KOPT-K1 (cell line): ENCODE results near the gene NR3C1.
"Not testable (repeated sequence)": the region's sequence is repeated elsewhere in the genome, so short reads cannot be mapped to it uniquely, and the experiment has no call there.

Source experiments
- H3K27ac ChIP-seq: fragments of 200-600 bp; sonication (generic); 2 replicates; pipeline ENCODE4 v1.5.1; 2016; ENCODE audit warnings: antibody characterized with exemption, mild to moderate bottlenecking, low read depth, low read length; ENCODE audit not compliant: poor library complexity, severe bottlenecking
- H3K36me3 ChIP-seq: fragments of 200-600 bp; sonication (generic); 2 replicates; pipeline ENCODE4 v1.5.1; 2017; ENCODE audit warnings: antibody characterized with exemption, mild to moderate bottlenecking, low read length, moderate library complexity; ENCODE audit not compliant: insufficient read depth
- H3K9me3 ChIP-seq: fragments of 200-600 bp; sonication (generic); 2 replicates; pipeline ENCODE4 v1.5.1; 2017; ENCODE audit warnings: antibody characterized with exemption, low read length, mild to moderate bottlenecking; ENCODE audit not compliant: insufficient read depth, poor library complexity, severe bottlenecking

Gene NR3C1

DNA sequence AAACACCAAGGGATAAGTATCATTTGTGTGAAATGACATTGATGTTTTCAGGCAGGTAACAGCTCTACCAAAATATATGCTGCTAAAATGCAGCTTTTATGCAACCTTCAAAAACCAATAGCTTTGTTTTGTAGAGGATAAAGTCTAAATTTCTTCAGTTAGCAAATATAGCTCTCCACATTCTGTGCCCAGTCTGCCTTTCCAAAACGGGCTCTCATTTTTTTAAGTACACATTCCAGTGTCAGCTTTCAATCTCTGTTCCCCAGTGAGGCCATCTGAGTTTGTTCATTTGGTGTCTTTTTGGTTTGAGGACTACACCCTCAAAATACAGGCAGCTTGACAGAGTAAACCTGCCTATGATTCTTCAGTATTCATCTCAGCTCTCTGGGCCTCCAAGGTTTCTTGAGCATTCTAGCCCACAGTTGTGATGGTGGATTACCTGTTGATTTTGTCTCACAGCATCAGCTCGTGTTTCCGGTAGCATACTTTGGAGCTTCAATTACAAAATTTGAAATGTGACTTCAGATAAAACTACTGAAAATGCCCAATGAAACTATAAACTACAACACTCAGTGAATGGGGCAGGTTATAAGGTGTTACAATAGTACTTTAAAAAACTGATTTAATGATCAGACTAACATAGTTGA is 55.7 kb downstream of the NR3C1 start:
- Histone ChIP-seq H3K9me3 (no peaks in the 10 kb centered on the region), H3K36me3 (no peaks in the 10 kb centered on the region), H3K27ac (no peak overlapping the region)

DNA sequence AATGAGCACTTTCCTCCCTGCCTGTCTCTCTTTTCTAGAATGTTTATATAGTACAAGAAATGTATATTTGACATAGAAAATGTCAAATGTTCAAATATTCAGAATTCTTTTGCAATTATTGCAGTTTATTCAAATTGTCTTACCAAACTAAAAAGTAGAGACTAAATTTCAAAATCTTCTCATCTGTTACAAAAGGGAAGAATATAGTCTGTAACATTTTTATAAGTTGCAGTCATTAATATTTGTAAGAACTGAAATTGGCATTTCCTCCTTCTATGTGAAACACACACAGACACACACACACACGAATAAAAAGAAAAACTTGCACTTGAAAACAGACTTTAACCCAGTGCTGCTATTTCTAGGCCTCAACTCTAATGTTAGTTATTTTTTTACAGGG is 56.4 kb downstream of the NR3C1 start:
- Histone ChIP-seq H3K36me3 (no peaks in the 10 kb centered on the region), H3K27ac (no peak overlapping the region)

DNA sequence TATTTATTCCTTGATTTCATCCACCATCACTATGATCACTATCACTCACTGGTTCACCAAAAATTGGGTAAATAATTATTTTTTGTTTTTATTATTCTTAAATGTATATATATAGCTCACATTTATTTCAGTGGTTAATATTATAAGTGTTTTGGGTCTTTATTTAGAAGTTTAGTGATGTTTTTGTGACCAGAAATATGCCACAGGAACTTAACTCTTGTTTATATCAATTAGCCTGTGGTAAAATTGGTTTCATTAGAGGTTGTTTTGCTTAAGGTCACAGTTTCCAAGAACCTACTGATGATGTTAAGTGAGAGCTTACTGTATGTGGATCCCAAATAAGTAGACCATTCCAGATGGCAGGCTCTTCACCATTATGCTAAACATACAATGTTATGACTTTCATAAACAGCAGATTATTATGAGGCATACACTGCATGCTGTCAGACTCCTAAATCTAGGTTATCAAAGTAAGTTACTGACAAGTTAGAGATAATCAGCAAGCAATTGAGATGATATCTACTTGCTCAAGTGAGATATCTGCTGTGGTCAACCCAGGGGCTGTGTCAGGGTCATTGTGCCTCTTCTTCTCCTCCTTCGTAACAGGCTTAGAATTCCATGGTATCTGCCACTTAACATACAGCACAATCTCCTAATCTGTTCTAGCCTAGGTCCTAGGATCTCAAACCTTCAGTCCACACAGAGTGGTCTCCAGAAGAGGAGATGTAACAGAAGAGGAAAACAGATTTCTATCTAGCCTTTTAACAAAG is 57.6 kb downstream of the NR3C1 start:
- no peak overlapping the region for H3K27ac ChIP-seq
- H3K36me3 ChIP-seq = no peaks in the 10 kb centered on the region
- H3K9me3 ChIP-seq = no peaks in the 10 kb centered on the region

More for the DNA sequence above, 56.4 kb downstream of the NR3C1 start:
- H3K9me3 ChIP-seq = no peaks in the 10 kb centered on the region

DNA sequence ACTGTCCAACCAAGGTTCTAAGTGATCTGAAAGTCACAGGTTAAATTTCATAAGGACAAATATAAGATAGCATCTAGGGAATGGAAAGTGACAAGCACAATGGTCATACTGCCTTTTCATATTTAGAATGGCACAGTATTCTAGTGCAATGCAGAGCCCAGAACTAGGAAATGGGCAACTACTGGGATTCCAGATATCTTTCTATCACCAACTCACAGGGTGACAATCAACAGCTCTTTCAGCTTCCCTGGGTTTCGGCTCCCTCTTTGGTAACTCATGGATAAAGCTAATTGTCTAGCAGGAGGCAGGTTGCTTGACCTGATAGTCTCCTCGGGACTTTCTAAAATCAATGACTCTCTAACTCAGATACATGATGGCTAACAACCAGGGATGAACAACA is 60.4 kb downstream of the NR3C1 start:
- H3K27ac ChIP-seq = no peak overlapping the region
- H3K9me3 ChIP-seq = no peaks in the 10 kb centered on the region
- H3K36me3 ChIP-seq = no peaks in the 10 kb centered on the region

DNA sequence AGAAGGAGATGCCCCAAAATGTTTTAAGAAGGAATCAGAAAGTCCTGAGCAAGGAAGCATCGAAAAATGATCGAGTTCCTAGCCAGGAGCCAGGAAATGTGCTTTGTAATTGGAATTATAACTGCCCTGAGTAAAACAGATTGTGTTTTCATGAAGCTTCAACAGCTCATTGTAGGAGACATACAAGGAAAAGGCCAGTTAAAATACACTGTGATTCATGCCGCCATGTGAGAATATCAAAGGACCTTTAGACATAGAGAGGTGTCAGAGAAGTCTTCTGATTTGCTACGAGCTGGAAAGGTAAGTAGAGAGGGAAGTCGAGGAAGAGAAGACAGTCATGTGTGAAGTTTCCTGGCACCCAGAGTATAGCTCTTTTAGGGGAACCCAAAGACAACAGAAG is 60.9 kb downstream of the NR3C1 start:
- H3K36me3 ChIP-seq = no peaks in the 10 kb centered on the region
- H3K9me3 ChIP-seq = no peaks in the 10 kb centered on the region
- no peak overlapping the region for H3K27ac ChIP-seq

DNA sequence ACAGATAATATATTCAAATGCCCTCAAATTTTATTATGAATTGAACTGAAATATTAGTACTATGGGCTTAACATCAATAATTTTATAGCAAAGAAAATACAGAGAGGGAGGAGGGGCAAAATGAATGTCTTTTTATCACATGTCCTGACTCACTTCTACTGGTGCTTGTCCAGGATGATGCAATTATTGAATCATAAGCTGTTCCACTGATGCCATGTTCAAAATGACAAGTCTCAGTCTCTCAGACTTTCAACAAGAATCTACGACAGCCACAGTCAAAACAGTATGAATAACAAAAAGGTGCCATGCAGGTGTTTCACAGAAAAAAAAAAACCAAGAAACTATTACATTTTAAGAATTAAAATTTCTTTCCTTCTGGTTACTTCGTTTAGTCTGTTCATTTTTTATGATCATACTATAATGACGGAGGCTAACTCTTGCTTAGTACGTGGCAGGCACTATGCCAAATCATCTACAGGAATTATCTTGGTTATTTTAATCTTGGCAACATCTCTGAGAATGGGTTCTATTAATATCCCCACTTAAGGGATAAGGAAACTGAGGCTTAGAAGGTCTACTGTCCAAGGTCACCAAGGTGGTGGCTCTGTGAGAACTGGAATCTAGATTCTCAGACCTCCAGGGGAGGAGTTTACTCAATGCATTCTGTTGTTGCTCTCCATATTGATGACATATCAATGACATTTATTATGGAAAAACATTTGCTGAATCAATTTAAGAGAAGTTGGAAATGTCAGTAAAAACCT is 61.5 kb downstream of the NR3C1 start:
- Histone ChIP-seq H3K27ac (no peak overlapping the region), H3K36me3 (no peaks in the 10 kb centered on the region)

DNA sequence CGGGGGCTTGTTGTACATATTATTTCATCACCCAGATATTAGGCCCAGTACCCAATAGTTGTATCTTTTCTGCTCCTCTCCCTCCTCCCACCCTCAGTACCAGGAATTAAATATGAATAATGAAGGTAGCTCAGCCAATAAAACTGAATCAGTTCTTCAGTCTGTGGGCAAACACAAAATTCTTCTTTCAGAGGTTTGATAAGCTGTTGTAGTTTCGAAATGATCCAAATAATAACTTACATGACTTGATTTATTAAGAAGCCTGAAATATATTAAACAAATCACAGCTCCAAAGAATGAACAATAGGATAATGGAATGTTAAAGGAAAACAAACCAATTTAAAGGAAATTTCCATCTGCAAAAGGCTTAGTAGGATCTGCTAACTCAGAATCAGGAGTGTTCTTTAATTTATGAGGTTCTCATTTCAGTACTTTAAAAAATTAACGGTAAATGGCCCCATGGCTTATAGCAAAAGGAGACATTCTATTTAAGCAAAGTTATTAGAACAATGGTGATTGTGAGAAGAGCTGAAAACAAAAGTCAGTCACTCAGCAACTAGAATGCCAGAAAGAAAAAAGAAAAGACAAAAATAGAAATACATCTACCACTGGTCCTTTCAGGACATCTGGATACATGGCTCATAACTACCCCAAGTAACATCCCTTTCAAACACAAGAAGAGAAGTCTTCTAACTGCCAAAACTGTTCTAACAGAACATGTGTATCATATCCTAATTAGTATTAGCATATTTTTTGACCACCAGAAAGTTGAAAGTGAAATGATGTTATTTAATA is 62.4 kb downstream of the NR3C1 start:
- no peaks in the 10 kb centered on the region for H3K36me3 ChIP-seq
- H3K9me3 ChIP-seq = no peaks in the 10 kb centered on the region
- no peak overlapping the region for H3K27ac ChIP-seq

More for the DNA sequence above, 61.5 kb downstream of the NR3C1 start:
- no peaks in the 10 kb centered on the region for H3K9me3 ChIP-seq

DNA sequence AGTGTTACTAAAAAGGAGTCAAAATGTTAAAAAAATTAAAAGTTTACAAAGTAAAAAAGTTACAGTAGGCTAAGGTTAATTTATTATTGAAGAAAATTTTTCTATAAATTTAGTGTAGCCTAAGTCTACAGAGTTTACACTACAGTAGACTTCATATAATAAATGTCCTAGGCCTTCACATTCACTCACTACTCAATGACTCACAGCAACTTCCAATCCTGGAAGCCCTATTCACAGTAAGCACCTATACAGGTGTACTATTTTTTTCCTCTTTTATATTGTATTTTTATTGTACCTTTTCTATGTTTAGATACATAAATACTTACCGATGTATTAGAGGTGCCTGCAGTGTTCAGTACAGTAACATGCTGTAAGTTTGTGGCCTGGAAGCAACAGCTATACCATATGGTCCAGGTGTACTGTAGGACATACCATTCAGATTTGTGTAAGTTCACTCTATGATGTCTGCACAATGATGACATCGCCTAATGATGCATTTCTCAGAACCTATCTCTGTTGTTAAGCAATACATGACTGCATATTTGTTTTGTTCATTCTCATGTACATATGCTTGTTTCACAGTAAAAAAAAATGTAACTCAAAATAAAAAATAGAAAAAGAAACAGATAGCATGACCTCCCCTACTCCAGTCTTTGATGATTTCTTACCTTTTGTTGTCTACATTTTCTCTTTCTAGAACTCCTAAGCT is 64.7 kb downstream of the NR3C1 start:
- Histone ChIP-seq H3K36me3 (no peaks in the 10 kb centered on the region), H3K9me3 (no peaks in the 10 kb centered on the region), H3K27ac (no peak overlapping the region)

DNA sequence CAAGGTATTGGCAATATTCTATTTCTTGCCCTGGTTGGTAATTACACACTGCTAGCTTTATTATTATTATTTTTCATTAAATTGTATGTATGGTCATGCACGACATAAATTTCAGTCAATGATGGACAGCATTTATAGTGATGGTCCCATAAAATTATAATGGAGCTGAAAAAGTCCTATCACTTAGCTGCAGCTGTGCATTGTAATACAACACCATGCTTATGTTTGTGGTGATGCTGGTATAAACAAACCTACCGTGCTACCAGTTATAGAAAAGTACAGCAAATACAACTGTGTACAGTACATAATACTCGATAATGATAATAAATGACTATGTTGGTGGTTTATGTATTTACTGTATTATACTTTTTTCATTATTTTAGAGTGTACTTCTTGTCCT is 65.5 kb downstream of the NR3C1 start:
- Histone ChIP-seq H3K9me3 (no peaks in the 10 kb centered on the region), H3K27ac (no peak overlapping the region), H3K36me3 (no peaks in the 10 kb centered on the region)

DNA sequence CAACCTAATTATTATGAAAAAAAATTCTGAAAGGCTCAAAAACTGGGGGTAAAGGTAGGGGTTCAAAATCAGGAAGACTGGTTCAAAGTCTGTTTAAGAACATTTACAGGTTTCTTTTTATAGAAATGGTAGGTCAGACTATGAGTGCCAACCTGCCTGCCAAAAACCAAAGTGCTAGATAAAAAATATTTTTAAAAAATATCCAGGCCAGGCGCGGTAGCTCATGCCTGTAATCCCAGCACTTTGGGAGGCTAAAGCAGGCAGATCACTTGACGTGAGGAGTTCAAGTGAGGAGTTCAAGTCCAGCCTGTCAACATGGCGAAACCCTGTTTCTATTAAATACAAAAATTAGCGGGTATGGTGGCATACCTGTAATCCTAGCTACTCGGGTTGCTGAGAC is 67.0 kb downstream of the NR3C1 start:
- Histone ChIP-seq H3K9me3 (no peaks in the 10 kb centered on the region), H3K36me3 (no peaks in the 10 kb centered on the region), H3K27ac (no peak overlapping the region)

DNA sequence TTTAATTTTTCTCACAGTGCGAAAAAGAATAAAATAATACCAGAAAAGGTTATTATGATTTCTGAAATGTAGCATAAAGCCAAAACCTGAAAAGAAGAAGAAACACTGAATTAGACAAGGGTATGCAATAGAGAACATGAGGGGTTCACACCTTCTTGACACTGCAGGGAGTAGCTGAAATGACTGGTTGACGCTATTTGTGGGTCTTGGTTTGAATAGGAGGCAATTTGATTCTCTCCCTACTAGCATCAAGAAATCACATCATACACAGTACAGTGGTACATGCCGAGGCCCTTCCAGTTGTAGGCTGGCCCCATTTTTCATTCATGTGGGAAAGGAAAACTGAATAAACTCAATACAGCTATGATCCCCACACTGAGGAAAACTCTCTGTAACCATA is 68.6 kb downstream of the NR3C1 start:
- Histone ChIP-seq H3K36me3 (no peaks in the 10 kb centered on the region), H3K27ac (no peak overlapping the region), H3K9me3 (no peaks in the 10 kb centered on the region)

DNA sequence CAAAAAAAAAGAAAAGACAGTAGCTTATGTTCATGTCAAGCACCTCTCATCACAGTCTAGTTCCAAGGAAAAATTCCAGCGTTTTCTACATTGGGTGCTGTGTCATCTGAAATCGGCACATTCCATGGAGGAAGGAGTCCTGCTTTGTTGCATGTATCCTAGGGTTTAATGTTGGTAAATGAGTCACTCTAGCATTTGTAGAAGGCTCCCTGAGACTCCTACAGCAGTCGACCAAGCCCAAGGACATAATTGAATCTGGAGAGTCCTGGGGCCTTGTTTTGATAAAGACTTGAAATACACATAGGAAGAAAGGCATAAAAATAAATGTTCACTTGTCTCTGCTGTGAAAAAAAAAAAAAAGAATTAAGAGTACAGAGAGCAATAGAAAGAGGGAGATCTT is 69.1 kb downstream of the NR3C1 start:
- not testable (repeated sequence) for H3K36me3 ChIP-seq, H3K9me3 ChIP-seq, H3K27ac ChIP-seq

DNA sequence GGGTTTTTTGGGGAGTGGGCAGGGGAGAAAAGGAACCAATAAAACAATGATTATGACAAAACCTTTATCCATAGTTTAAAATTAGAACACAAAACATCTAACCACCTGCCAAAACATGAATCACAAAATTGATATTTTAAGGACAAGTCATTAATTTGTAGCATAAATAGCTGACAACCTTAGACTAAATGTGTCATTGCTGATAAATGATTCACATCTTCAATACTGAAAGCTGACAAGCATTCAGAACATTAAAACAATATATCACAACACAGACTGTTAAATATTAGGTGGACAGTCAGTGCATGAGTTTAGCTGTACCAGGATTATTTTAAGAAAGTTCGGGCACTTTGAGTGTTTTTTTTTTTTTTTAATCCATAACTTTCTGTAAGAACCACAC is 71.5 kb downstream of the NR3C1 start:
- Histone ChIP-seq H3K9me3 (peaks cover 25% of the 10 kb centered on the region), H3K36me3 (peaks cover 12% of the 10 kb centered on the region; the same call in 1 of the 2 replicates), H3K27ac (no peak overlapping the region)

DNA sequence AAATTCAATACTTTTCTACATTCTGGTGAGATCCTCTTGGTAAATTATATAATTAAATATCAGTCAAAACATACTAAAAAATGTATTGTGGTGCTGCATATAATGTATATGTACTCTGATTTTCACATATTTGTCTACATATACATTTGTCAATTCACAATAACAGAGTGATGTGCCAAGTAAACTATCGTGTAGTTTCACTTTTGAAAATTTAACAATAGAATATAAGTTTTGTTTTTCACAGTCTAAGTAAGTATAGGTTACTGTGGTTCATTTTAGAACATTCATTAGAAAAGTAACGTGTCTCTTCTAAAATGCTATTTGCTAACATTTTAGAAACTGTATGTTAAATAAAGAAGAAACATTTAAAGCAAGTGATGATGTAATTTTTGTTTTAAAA is 73.6 kb downstream of the NR3C1 start:
- peaks cover 34% of the 10 kb centered on the region for H3K9me3 ChIP-seq
- no peak overlapping the region for H3K27ac ChIP-seq
- peaks cover 12% of the 10 kb centered on the region; the same call in 1 of the 2 replicates for H3K36me3 ChIP-seq
